Astrocyte of the cerebellum (primary cell): ENCODE results near the gene CXorf58.
A peak's percentile ranks its signal among the peaks of the same experiment; 100 is the strongest.
"Not testable (repeated sequence)": the region's sequence is repeated elsewhere in the genome, so short reads cannot be mapped to it uniquely, and the experiment has no call there.

ENCODE experiments used
- DNase-seq: peaks from one replicate; pipeline ENCODE4 v3.0.0-alpha.2; 2011; ENCODE audit warnings: low read depth
- H3K4me3 ChIP-seq: 2 replicates; pipeline ENCODE4 v1.5.1; 2011; ENCODE audit warnings: mild to moderate bottlenecking, low read depth, low read length, moderate library complexity
- in situ Hi-C: cut with HindIII; loops from 2 replicates; pipeline ENCODE4 v1.10.0; 2017; ENCODE audit warnings: low sequenced_read_pairs
- TF ChIP-seq, protein P1 (sequence below): IDR thresholded peaks from 2 replicates; pipeline ENCODE4 v1.5.1; 2012; ENCODE audit warnings: low read length, low read depth, moderate library complexity, mild to moderate bottlenecking; ENCODE audit errors: missing control alignments

Gene CXorf58

GRCh38 chrX:23907498-23908218 is at the start of gene CXorf58, which contains the start of gene APOO:
TSS of gene CXorf58 (plus strand) at chrX:23908006. CDS start at chrX:23910303, 2,297 bp downstream.
TSS of gene APOO (minus strand) at chrX:23907938. CDS start at chrX:23907702, 236 bp downstream.
- TF ChIP-seq, protein P1, sequence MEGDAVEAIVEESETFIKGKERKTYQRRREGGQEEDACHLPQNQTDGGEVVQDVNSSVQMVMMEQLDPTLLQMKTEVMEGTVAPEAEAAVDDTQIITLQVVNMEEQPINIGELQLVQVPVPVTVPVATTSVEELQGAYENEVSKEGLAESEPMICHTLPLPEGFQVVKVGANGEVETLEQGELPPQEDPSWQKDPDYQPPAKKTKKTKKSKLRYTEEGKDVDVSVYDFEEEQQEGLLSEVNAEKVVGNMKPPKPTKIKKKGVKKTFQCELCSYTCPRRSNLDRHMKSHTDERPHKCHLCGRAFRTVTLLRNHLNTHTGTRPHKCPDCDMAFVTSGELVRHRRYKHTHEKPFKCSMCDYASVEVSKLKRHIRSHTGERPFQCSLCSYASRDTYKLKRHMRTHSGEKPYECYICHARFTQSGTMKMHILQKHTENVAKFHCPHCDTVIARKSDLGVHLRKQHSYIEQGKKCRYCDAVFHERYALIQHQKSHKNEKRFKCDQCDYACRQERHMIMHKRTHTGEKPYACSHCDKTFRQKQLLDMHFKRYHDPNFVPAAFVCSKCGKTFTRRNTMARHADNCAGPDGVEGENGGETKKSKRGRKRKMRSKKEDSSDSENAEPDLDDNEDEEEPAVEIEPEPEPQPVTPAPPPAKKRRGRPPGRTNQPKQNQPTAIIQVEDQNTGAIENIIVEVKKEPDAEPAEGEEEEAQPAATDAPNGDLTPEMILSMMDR: peak; percentile 71
- peak within 1 kb of the TSS; percentile 60 for H3K4me3 ChIP-seq
- in situ Hi-C loops: no loop called here
- DNase-seq: peak; percentile 67

GRCh38 chrX:23859238-23859637 is 48.6 kb upstream of the CXorf58 start:
- in situ Hi-C loops, H3K4me3 ChIP-seq, DNase-seq: not testable (repeated sequence)

DNA sequence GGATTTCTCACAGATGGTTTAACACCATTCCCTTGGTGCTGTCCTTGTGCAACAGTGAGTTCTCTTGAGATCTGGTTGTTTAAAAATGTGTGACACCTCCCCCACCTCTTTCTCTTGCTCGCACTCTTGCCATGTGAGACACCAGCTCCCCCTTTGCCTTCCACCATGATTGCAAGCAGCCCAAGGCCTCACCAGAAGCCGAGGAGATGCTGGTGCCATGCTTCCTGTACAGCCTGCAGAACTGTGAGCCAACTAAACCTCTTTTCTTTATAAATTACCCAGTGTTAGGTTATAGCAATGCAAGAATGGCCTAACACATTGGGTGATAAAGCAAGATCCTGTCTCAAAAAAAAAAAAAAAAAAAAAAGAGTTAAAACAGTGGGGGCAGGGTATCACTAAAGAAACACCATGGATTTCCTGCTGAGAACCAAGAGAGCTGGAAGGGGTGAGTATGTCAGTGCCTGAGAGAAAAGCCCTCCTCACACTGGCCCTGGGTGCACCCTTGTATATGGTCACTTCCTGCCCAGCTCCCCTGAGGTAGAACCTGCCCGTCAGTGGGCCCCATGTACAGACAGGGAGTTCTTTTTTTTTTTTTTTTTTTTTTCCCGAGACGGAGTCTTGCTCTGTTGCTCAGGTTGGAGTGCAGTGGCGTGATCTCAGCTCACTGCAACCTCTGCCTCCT is 46.5 kb upstream of the CXorf58 start:
- TF ChIP-seq, protein P1: no peak

GRCh38 chrX:23861952-23862351 is 45.9 kb upstream of the CXorf58 start:
- in situ Hi-C loops, H3K4me3 ChIP-seq, DNase-seq: not testable (repeated sequence)

More for the DNA sequence above, 46.5 kb upstream of the CXorf58 start:
- DNase-seq: no peak
- no peak overlapping the region for H3K4me3 ChIP-seq
- in situ Hi-C loops: no loop called here

- DNase-seq: no peak
- TF ChIP-seq, protein P1: no peak
- in situ Hi-C loops: no loop called here
- no peak overlapping the region for H3K4me3 ChIP-seq
Observed at GRCh38 chrX:23864742-23865326, 43.0 kb upstream of the CXorf58 start.

DNA sequence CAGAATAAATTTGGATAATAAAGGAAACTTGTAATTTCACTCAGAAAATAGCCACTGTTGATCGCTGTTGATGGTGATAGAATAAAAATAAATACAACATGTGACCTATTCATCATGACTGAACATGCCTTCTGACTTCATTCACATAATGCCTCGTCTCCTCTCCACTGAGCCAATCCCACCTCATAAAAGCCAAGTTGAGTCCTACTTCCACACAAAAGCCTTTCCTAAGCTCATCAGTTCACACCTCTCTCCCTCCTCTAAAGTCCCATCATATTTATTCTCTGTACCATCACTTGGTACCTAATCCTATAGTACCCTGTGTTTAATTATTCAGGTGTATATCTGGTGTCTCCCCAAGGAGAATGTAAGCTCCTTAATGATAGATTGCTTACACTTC is 37.8 kb upstream of the CXorf58 start:
- no peak overlapping the region for H3K4me3 ChIP-seq
- in situ Hi-C loops: no loop called here
- no peak for DNase-seq
- TF ChIP-seq, protein P1: no peak

GRCh38 chrX:23871905-23872546 is 35.8 kb upstream of the CXorf58 start:
- no peak for DNase-seq
- H3K4me3 ChIP-seq: no peak overlapping the region
- in situ Hi-C loops: no loop called here
- TF ChIP-seq, protein P1: no peak
